Measurements from ENCODE around the gene NOTCH1. TPM values are rescaled to one million over a fixed set of nuclear protein-coding genes. Genes with fewer than 3 reads are reported as not detected.

NOTCH1 gene
- total RNA-seq, 1 experiment from 2014 or later = 17.7 TPM

DNA sequence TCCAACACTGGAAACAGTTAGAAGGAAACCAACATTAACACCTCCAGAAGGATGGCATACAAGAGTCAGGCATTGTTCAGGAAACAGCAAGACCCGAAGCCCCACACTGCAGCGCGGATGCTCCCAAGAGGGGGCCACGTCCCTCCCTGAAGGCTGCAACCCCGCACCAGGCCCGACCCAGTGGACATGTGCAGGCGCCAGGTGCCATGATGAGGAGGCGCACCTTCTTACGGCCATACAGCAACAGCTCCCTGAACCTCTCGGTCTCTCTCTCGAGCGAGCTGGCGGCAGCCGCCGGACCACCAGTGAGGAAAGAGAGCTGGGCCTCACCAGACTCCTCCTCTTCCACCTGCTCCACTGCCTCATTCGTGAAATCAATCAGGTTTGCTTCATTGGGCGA is 83.2 kb downstream of the NOTCH1 start:
- TF ChIP-seq, protein P1, sequence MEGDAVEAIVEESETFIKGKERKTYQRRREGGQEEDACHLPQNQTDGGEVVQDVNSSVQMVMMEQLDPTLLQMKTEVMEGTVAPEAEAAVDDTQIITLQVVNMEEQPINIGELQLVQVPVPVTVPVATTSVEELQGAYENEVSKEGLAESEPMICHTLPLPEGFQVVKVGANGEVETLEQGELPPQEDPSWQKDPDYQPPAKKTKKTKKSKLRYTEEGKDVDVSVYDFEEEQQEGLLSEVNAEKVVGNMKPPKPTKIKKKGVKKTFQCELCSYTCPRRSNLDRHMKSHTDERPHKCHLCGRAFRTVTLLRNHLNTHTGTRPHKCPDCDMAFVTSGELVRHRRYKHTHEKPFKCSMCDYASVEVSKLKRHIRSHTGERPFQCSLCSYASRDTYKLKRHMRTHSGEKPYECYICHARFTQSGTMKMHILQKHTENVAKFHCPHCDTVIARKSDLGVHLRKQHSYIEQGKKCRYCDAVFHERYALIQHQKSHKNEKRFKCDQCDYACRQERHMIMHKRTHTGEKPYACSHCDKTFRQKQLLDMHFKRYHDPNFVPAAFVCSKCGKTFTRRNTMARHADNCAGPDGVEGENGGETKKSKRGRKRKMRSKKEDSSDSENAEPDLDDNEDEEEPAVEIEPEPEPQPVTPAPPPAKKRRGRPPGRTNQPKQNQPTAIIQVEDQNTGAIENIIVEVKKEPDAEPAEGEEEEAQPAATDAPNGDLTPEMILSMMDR (IDR thresholded peaks at IDR 0.05; ENCODE audit: unreplicated experiment) = no peak
- H3K4me1 Mint-ChIP-seq (ENCODE audit: low read depth, unreplicated experiment) = no peaks in the 10 kb centered on the region
- no peak overlapping the region for H3K4me3 Mint-ChIP-seq (ENCODE audit: low read depth, unreplicated experiment)
- intact Hi-C loops (cut with micrococcal nuclease; ENCODE audit: unreplicated experiment) = no loop called here
- H3K9me3 Mint-ChIP-seq (ENCODE audit: low read depth, unreplicated experiment) = no peaks in the 10 kb centered on the region
- H3K27ac Mint-ChIP-seq (ENCODE audit: unreplicated experiment) = no peak overlapping the region
- H3K36me3 Mint-ChIP-seq (ENCODE audit: insufficient read depth, unreplicated experiment) = peaks cover 67% of the 10 kb centered on the region
- no TSS peak for BruUV-seq (replicated peaks)
- no peaks in the 10 kb centered on the region for H3K27me3 Mint-ChIP-seq (ENCODE audit: unreplicated experiment)
- no peak for DNase-seq
- CTCF ChIA-PET = no interaction called here

DNA sequence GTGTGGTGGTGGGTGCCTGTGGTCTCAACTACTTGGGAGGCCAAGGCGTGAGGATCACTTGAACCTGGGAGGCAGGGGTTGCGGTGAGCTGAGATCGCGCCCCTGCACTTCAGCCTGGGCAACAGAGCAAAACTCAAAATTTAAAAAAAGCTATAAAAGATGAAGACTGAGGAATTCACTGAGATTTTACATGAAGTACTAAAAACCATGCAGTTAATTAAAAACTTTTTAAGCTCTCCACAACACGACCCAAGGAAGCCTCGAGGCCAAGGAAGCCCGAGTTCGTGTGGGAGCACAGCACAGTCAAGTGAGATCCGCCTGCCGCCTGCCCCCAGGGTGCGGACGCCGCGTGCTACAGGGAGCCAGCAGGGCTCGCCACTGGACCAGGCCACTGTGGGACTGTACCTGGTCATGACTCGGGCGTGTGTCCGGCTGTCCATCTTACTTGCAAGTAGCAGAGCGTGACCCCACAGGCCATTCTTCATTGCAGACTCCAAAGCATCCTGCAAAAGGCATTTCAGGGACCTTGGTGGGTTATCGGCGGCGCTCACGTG is 85.0 kb downstream of the NOTCH1 start:
- no TSS peak for BruUV-seq (replicated peaks)
- TF ChIP-seq, protein P1 (IDR thresholded peaks at IDR 0.05; ENCODE audit: unreplicated experiment) = no peak
- Mint-ChIP-seq H3K9me3 (ENCODE audit: low read depth, unreplicated experiment) (no peaks in the 10 kb centered on the region), H3K4me1 (ENCODE audit: low read depth, unreplicated experiment) (no peaks in the 10 kb centered on the region), H3K27me3 (ENCODE audit: unreplicated experiment) (no peaks in the 10 kb centered on the region), H3K4me3 (ENCODE audit: low read depth, unreplicated experiment) (no peak overlapping the region), H3K27ac (ENCODE audit: unreplicated experiment) (no peak overlapping the region), H3K36me3 (ENCODE audit: insufficient read depth, unreplicated experiment) (peaks cover 58% of the 10 kb centered on the region)
- intact Hi-C loops (cut with micrococcal nuclease; ENCODE audit: unreplicated experiment) = no loop called here
- CTCF ChIA-PET = no interaction called here
- no peak for DNase-seq

DNA sequence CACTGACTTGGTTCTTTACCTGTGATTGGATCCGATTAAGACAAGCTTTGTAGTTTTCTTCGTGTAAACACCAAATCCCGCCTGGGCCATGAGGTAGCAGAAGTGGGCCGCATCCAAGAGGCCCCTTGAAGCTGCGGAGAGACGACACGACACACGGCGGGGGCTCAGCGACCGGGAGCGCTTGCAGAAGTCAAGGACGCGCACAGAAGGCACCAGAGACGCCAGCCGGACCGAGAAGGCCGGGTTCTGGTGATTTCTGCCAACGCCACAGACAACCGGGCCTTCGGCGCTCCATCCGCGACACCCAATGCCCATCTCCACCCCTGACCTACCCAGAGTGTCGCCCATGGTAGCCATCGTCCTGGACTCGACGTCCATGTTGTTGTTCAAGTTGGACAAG is 86.4 kb downstream of the NOTCH1 start:
- Mint-ChIP-seq H3K9me3 (ENCODE audit: low read depth, unreplicated experiment) (no peaks in the 10 kb centered on the region), H3K27ac (ENCODE audit: unreplicated experiment) (no peak overlapping the region), H3K36me3 (ENCODE audit: insufficient read depth, unreplicated experiment) (peaks cover 56% of the 10 kb centered on the region), H3K4me3 (ENCODE audit: low read depth, unreplicated experiment) (no peak overlapping the region), H3K27me3 (ENCODE audit: unreplicated experiment) (no peaks in the 10 kb centered on the region), H3K4me1 (ENCODE audit: low read depth, unreplicated experiment) (no peaks in the 10 kb centered on the region)
- no peak for DNase-seq
- intact Hi-C loops (cut with micrococcal nuclease; ENCODE audit: unreplicated experiment) = no loop called here
- no TSS peak for BruUV-seq (replicated peaks)
- TF ChIP-seq, protein P1 (IDR thresholded peaks at IDR 0.05; ENCODE audit: unreplicated experiment) = no peak
- CTCF ChIA-PET = no interaction called here

DNA sequence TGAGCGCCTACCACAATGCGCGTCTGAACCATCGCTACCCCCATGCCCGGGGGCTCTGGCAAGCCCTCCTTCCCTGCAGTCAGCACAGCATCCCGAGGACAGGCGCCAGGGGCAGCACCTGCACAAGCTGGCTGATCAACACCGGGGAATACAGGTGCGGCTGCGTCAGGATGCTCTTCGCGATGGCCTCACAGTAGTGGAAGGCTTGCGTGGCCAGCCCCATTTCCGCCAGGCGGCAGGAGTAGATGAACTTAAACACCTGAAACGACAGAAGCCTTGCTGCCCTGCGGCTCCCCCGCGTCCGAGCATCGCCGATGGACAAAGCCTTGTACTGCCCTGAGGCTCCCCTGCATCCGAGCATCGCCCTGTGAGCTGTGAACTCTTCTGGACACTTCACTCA is 88.5 kb downstream of the NOTCH1 start:
- H3K27ac Mint-ChIP-seq (ENCODE audit: unreplicated experiment) = no peak overlapping the region
- intact Hi-C loops (cut with micrococcal nuclease; ENCODE audit: unreplicated experiment) = no loop called here
- no peak overlapping the region for H3K4me3 Mint-ChIP-seq (ENCODE audit: low read depth, unreplicated experiment)
- no peaks in the 10 kb centered on the region for H3K9me3 Mint-ChIP-seq (ENCODE audit: low read depth, unreplicated experiment)
- H3K4me1 Mint-ChIP-seq (ENCODE audit: low read depth, unreplicated experiment) = no peaks in the 10 kb centered on the region
- no peak for DNase-seq
- no TSS peak for BruUV-seq (replicated peaks)
- TF ChIP-seq, protein P1 (IDR thresholded peaks at IDR 0.05; ENCODE audit: unreplicated experiment) = no peak
- no peaks in the 10 kb centered on the region for H3K27me3 Mint-ChIP-seq (ENCODE audit: unreplicated experiment)
- peaks cover 70% of the 10 kb centered on the region for H3K36me3 Mint-ChIP-seq (ENCODE audit: insufficient read depth, unreplicated experiment)
- CTCF ChIA-PET = interaction anchor here (0.5 kb wide), 1 partner anchor 172 kb away, joined by 4 read pairs; no protein-coding TSS in a partner anchor
